Neural cell (in vitro differentiated cells): ENCODE results near the gene VWC2. TPM values are rescaled to one million over a fixed set of nuclear protein-coding genes. Genes with fewer than 3 reads are reported as not detected.

ENCODE experiments used
- H2AFZ ChIP-seq: fragments of 200-600, 300-800 bp; sonication (generic), shearing (Covaris generic); 2 replicates; pipeline ENCODE4 v1.6.0; 2014; ENCODE audit warnings: low read depth, mild to moderate bottlenecking, antibody characterized with exemption, low read length, moderate library complexity
- H3F3A ChIP-seq: fragments of 200-600 bp; shearing (Covaris generic); 2 replicates; pipeline ENCODE4 v1.6.1; 2016; ENCODE audit warnings: mild to moderate bottlenecking, moderate library complexity, mixed read lengths, antibody characterized with exemption, low read length; ENCODE audit not compliant: insufficient read depth, poor library complexity, severe bottlenecking
- H3K27ac ChIP-seq: fragments of 200-600, 300-800 bp; sonication (generic), shearing (Covaris generic); 2 replicates; pipeline ENCODE4 v1.5.1; 2014; ENCODE audit warnings: mild to moderate bottlenecking, low read length, moderate library complexity
- H3K27me3 ChIP-seq: fragments of 300-800, 200-600 bp; sonication (generic), shearing (Covaris generic); 2 replicates; pipeline ENCODE4 v1.6.0; 2014; ENCODE audit warnings: mild to moderate bottlenecking, low read depth, low read length, moderate library complexity; ENCODE audit not compliant: insufficient read depth
- H3K36me3 ChIP-seq: fragments of 300-800, 200-600 bp; sonication (generic), shearing (Covaris generic); 2 replicates; pipeline ENCODE4 v1.5.1; 2014; ENCODE audit warnings: mild to moderate bottlenecking, antibody characterized with exemption, low read length, moderate library complexity; ENCODE audit not compliant: insufficient read depth
- H3K4me2 ChIP-seq: fragments of 300-800, 200-600 bp; sonication (generic), shearing (Covaris generic); 2 replicates; pipeline ENCODE4 v1.6.0; 2014; ENCODE audit warnings: mild to moderate bottlenecking, low read length
- H3K4me3 ChIP-seq: fragments of 300-800, 200-600 bp; sonication (generic), shearing (Covaris generic); 2 replicates; pipeline ENCODE4 v1.5.1; 2014; ENCODE audit warnings: mild to moderate bottlenecking, low read length, moderate library complexity
- H3K79me2 ChIP-seq: fragments of 200-600 bp; shearing (Covaris generic); replicated peaks from 2 replicates; pipeline ENCODE4 v1.6.0; 2014; ENCODE audit warnings: mild to moderate bottlenecking, low read length, moderate library complexity; ENCODE audit not compliant: insufficient read depth
- H3K9ac ChIP-seq: fragments of 300-800, 200-600 bp; sonication (generic), shearing (Covaris generic); 2 replicates; pipeline ENCODE4 v1.6.1; 2016; ENCODE audit warnings: mild to moderate bottlenecking, low read length, mixed read lengths
- H3K9me2 ChIP-seq: fragments of 200-600 bp; shearing (Covaris generic); 2 replicates; pipeline ENCODE4 v1.6.1; 2016; ENCODE audit warnings: mild to moderate bottlenecking, low read length, mixed read lengths; ENCODE audit not compliant: insufficient read depth
- H3K9me3 ChIP-seq: fragments of 200-600, 300-800 bp; sonication (generic), shearing (Covaris generic); 2 replicates; pipeline ENCODE4 v1.6.1; 2016; ENCODE audit warnings: mild to moderate bottlenecking, mixed run types, low read length, moderate library complexity, mixed read lengths
- H4K20me1 ChIP-seq: fragments of 200-600 bp; shearing (Covaris generic); 2 replicates; pipeline ENCODE4 v1.6.1; 2016; ENCODE audit warnings: mild to moderate bottlenecking, mixed run types; ENCODE audit not compliant: insufficient read depth
- CTCF ChIP-seq: fragments of 450-650 bp; IDR thresholded peaks from 2 replicates; pipeline ENCODE4 v1.5.1; 2014; ENCODE audit warnings: antibody characterized with exemption, mild to moderate bottlenecking, moderate library complexity; ENCODE audit not compliant: poor library complexity, severe bottlenecking
- EP300 ChIP-seq: fragments of 450-650 bp; conservative IDR thresholded peaks from 2 replicates; pipeline ENCODE4 v1.6.1; 2014; ENCODE audit warnings: antibody characterized with exemption, mild to moderate bottlenecking, moderate library complexity; ENCODE audit not compliant: poor library complexity, severe bottlenecking
- EZH2 ChIP-seq: fragments of 200-600, 300-800 bp; shearing (Covaris generic), sonication (generic); IDR thresholded peaks from 2 replicates; pipeline ENCODE4 v1.6.1; 2014; ENCODE audit warnings: antibody characterized with exemption, low read length, borderline replicate concordance, mild to moderate bottlenecking; ENCODE audit not compliant: insufficient read depth, poor library complexity, severe bottlenecking
- MXI1 ChIP-seq: fragments of 450-650 bp; conservative IDR thresholded peaks from 2 replicates; pipeline ENCODE4 v1.6.1; 2014; ENCODE audit warnings: antibody characterized with exemption, mild to moderate bottlenecking; ENCODE audit not compliant: poor library complexity, severe bottlenecking
- POLR2AphosphoS5 ChIP-seq: IDR thresholded peaks from 2 replicates; pipeline ENCODE4 v1.6.1; 2012
- RAD21 ChIP-seq: fragments of 450-650 bp; conservative IDR thresholded peaks from 2 replicates; pipeline ENCODE4 v1.6.1; 2014; ENCODE audit warnings: antibody characterized with exemption, mild to moderate bottlenecking, moderate library complexity
- REST ChIP-seq: IDR thresholded peaks from 2 replicates; pipeline ENCODE4 v1.6.1; 2012; ENCODE audit warnings: borderline replicate concordance
- SMC3 ChIP-seq: fragments of 450-650 bp; conservative IDR thresholded peaks from 2 replicates; pipeline ENCODE4 v1.6.1; 2014; ENCODE audit warnings: antibody characterized with exemption, mild to moderate bottlenecking, moderate library complexity; ENCODE audit not compliant: poor library complexity
- TAF1 ChIP-seq: IDR thresholded peaks from 2 replicates; pipeline ENCODE4 v1.6.1; 2012; ENCODE audit warnings: low read depth
- polyA plus RNA-seq: library from polyadenylated mRNA; depleted of rRNA; stranded (reverse); fragments of >200 nt; gene quantifications from 2 replicates; pipeline ENCODE4 v1.2.3, GENCODE V29; 2014

VWC2 gene
- polyA plus RNA-seq, 1 donor from 2014 or later: 4.6 TPM

GRCh38 chr7:49892481-49892880 is 119.0 kb downstream of the VWC2 start:
- no peak overlapping the region for H2AFZ ChIP-seq
- no peak overlapping the region for H3K4me2 ChIP-seq
- H3K9me3 ChIP-seq: no peaks in the 10 kb centered on the region
- H3K4me3 ChIP-seq: no peak overlapping the region
- no peaks in the 10 kb centered on the region for H3K36me3 ChIP-seq
- H3K79me2 ChIP-seq: no peaks in the 10 kb centered on the region
- H3K9ac ChIP-seq: no peak overlapping the region
- H4K20me1 ChIP-seq: no peaks in the 10 kb centered on the region
- no peaks in the 10 kb centered on the region for H3K27me3 ChIP-seq
- no peak overlapping the region for H3K27ac ChIP-seq
- H3F3A ChIP-seq: no peaks in the 10 kb centered on the region
- TF ChIP-seq MXI1: no peak
- no peak for TF ChIP-seq TAF1
- TF ChIP-seq CTCF: no peak
- no peak for TF ChIP-seq EP300
- no peak for TF ChIP-seq EZH2
- TF ChIP-seq REST: no peak
- TF ChIP-seq RAD21: no peak
- TF ChIP-seq SMC3: no peak
- TF ChIP-seq POLR2AphosphoS5: no peak
- H3K9me2 ChIP-seq: no peaks in the 10 kb centered on the region

- Histone ChIP-seq H2AFZ (no peak overlapping the region), H4K20me1 (no peaks in the 10 kb centered on the region), H3K9me3 (no peaks in the 10 kb centered on the region), H3K4me3 (no peak overlapping the region), H3K27ac (no peak overlapping the region), H3F3A (no peaks in the 10 kb centered on the region), H3K9ac (no peak overlapping the region), H3K79me2 (no peaks in the 10 kb centered on the region), H3K36me3 (no peaks in the 10 kb centered on the region), H3K4me2 (no peak overlapping the region), H3K27me3 (no peaks in the 10 kb centered on the region), H3K9me2 (no peaks in the 10 kb centered on the region)
- TF ChIP-seq RAD21: no peak
- no peak for TF ChIP-seq POLR2AphosphoS5
- TF ChIP-seq CTCF: no peak
- no peak for TF ChIP-seq EP300
- TF ChIP-seq REST: no peak
- no peak for TF ChIP-seq MXI1
- TF ChIP-seq TAF1: no peak
- TF ChIP-seq SMC3: no peak
- no peak for TF ChIP-seq EZH2
Observed at GRCh38 chr7:49893131-49893530, 119.7 kb downstream of the VWC2 start.
